Kasumi-1 (cell line): ENCODE measurements around the gene TEDDM1.
"Not testable (repeated sequence)": the region's sequence is repeated elsewhere in the genome, so short reads cannot be mapped to it uniquely, and the experiment has no call there.

Experiments
- DNase-seq, 2 experiments: peaks; one replicate each; lab custom pipeline; 2025; lab: John Stamatoyannopoulos, UW

Gene TEDDM1, protein sequence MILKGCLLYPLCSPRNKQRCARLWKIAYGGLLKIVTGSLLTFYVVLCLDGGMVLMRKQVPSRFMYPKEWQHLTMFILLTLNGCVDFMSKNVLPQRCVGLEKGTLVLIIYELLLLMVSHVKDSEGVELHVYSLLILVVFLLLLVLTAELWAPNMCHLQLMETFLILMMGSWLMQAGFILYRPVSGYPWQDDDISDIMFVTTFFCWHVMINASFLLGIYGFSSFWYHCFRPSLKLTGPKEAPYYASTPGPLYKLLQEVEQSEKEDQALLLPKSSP

DNA sequence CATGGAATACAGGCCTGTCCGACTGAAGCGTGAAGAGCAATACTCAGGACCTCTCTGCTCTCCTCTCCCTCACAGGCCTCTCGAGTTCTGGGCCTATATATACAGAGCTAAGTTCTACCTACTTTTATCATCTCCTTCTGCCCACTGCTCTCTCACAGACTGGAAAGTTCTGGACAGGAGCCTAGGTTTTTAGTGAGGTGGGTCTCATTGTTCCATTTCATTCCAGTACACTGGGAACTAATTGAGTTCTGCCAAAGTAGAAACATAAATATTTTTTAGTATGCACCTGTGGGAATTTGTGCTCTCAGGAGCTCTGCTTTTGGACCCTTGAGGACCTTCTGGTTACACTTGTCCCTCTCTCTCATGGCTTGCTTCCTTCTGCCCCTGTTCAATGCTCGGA lies at the start of gene TEDDM1:
TEDDM1 (minus strand) TSS at position 101 of the 400 bp plus-strand sequence. CDS start 182 bp downstream, outside the sequence.
- DNase-seq: no peak

DNA sequence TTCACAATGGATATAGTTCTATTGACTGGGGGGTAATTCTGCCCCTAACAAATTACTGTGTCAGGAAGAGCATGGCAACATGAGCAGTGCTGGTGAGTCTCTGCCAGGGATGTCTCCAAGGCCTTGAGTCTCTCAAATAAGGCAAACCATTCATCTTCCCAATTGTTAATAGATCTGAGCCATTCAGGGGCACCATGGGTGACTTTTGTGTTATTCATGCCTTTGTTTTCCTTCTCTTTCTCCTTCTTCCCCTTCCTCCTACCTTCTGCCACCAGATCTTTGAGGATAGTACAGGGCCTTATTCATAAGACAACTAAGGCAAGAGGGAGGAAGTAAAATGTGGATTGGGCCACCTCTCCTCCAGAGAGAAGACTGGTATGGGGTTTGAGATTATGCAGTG lies 49.6 kb upstream of the TEDDM1 start, which contains the start of gene RGSL1:
RGSL1 (plus strand) TSS at position 60 of the 400 bp plus-strand sequence; CDS start at position 80, 20 bp downstream.
- DNase-seq: no peak

DNA sequence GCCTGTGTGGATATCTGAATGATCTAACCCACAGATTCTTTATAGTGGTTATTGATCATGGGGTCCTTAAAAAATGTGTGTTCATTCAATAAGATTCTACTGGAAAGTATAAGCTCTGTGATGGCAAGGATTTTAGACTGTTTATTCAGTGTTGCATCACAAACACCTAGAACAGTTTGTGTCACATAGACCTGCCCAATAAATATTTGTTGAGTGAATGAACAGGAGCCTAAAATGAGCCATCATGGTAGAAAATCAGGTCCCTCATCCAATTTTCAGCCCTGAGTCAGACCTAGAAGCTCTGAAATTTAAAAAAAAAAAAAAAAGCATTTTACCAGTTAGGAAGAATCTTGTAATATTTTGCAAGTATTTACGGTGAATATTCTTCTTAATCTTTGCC lies 47.2 kb upstream of the TEDDM1 start:
- no peak for DNase-seq

DNA sequence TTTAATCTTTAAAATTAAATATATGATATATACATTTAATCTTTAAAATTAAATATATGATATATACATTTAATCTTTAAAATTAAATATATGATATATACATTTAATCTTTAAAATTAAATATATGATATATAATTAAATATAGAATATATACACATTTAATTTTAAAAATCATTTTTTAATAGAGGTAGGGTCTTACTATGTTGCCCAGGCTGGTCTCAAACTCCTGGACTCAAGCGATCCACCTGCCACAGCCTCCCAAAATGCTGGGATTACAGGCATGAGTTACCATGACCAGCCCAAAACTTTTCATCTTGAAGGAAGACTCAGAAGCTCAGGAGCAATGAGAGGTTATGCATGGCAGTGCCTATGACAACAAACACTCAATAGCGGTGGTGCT lies 46.7 kb upstream of the TEDDM1 start:
- not testable (repeated sequence) for DNase-seq

DNA sequence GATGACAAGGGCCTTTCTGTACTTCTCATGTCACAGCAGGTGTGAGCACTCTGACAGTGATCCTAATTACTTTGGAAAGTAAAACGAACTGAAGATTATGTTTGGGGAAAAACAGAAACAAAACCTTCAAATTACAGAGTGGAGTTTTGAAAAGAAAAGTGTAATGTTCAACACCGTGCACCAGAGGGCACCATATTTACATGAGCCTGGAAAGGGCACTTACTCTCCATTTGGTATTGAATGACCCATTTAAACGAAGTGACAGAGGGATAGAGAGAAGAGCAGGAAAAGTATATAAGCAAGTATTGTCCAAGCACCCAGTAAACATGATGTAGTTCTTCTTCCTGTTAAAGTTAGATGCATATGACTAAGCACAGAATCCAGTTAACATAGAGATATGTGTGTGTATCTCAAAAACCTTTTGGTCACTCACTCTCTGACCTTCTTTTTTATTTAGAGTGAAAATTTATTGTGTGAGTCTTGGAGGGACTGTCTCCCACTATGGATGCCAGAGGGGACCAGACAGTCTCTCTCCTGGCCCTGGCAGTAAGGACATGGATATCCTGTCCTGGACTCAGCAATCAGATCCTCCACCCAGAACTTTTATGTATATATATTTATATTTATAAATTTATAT lies 45.7 kb upstream of the TEDDM1 start:
- peak; percentile 65 to 68 for DNase-seq

DNA sequence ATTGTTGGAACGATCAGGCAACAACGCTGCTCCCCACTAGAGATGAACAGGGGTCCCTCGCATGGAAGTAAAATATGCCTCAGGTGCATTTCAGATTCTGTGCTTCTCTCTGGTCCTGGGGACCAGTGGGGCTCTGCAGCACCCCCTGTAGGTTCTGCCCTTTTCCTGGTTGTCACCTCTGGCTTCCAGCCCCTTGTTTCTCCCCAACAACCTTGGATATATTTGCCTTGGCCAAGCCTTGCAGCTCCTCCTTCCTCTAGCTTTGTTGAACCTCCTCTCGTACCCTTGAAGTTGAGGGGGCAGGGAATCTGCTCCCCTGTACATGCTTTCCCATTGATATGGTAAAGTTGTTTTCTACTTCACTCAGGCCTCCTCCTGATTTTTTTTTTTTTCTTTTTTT lies 44.0 kb upstream of the TEDDM1 start:
- no peak for DNase-seq

DNA sequence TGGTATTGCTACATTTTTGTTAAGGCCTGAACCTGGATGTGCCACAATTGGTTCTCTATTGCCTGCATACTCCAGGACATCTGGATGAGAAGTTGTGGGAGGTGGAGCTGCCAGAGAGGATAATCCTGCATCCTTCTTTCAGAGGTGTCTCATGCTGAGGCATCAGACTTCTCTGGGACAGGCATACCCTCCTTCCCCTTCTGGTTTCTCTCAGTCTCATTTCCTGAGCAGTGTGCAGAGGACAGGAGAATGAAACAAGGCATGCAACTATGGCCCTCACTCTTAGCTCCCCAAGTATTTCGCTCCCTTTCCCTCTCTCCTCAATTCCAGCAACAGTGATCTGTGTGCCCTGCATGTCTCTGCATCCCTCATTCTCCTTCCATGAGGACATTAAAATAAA lies 41.9 kb upstream of the TEDDM1 start:
- no peak for DNase-seq

DNA sequence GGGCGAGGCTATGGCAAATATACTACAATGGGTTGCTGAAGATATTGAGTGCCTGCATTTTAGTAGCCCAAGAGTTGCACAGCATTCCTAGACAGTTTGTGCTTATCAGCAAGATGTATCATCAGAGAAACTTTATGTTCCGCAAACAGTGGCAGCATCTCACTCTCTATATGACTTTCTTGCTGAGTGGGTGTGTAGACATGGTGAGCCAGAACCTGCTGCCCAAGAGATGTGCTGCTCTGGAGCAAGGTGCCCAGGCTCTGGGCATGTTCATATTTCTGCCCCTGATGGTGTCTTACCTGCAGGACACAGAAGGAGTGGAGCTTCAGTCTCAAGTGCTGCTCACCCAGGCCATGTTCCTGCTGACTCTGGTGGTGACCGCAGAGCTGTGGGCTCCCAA lies 41.3 kb upstream of the TEDDM1 start:
- no peak for DNase-seq

DNA sequence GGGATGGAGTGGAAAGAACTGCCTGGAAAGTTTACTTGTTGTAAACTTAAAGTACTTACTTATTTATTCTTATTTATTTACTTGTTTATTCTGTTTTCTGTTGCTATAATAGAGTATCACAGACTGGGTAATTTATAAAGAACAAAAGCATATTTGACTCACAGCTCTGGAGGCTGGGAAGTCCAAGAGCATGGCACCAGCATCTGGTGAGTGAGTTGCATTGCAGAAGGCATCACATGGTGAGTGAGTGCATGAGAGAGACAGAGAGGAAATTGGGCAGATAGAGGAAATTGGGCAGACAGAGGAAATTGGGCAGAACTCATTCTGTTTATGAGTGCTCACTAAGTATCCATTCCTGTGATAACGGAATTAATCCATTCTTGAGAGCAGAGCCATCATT lies 37.9 kb upstream of the TEDDM1 start:
- DNase-seq: no peak

DNA sequence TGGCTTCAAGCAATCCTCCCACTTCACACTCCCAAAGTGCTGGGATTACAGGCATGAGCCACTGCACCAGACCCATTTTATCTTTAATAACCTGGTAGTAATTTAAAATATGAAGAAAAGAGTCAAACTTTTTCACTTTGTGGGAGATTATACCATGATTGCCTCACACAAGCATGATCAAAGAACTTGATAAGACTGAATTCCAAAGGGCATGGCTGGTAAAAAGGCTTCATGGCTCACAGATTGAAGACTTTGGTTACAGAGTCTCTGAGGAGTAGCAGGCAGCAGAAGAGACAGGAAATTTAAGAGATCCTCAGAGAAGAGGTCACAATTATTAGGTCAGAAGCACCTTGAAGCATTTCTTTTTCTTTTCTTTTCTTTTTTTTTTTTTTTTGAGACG lies 33.1 kb upstream of the TEDDM1 start:
- DNase-seq: no peak

DNA sequence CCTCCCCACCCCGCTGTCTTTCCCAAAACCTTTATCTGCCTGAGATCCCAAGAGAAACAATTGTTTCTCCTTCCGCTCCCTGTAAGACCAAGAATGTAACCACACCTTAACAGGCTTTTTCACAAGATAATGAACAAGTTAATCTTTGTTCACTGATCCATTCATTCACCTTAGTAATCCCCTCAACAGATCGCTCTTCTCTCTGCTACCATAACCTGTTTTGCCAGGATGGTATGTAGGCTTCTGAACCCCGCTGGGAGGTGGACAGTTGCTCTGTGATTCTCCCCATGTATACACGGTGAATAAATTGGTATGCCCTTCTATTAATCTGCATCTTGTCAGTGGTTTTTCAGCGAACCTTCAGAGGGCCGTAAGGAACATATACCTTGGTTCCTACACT lies 30.8 kb upstream of the TEDDM1 start:
- no peak for DNase-seq

DNA sequence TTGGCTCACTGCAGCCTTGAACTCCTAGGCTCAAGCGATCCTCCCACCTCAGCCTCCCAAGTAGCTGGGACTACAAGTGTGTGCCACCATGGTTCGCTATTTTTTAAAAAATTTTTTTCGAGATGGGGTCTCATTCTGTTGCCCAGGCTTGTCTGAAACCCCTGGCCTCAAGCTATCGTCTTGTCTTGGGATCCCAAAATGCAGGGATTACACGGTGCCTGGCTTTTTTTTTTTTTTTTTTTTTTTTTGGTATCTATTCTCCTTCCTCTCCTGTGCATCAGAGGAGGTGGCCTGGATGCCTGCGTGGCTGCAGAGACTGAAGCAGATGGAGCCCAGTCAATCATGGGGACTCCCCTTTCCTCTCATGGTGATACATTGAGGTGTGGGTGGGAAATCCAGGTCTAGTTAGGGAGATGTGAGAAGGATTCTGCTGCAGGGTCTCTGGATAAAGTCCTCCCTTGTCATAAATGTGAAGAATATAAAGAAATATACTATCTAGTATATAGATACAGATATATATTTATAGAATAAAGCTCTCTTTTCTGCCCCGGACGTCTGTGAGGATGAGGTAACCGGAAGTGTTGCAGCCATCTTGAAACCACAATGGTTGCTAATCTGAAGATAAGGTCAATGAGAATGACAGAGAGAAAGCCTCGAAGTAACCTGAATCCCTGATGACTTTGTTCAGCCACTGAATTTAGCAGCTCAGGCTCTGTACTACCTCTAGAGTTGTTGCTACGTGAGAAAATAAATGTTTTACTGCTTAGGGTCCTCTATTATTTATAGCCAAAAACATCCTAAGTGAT lies 30.0 kb upstream of the TEDDM1 start:
- DNase-seq: peak; percentile 88 to 89

DNA sequence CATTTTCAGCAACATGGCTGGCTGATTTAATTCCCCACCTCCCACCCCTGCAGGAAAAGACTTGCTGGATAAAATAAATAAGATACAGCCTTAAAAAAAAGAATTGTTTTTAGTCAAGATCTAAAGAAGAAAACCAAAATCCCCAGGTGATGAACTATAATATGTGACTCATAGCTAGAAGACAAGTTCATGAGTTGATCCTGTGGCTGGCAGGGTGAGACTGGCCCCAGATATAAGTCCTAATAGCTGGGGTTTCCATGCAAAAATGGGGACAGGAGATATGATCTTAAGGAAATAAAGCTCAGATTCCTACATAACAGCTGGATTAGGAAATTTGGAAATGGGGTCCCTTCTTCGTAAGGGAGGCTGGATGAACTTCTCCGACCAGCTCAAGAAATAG lies 27.6 kb upstream of the TEDDM1 start:
- no peak for DNase-seq

DNA sequence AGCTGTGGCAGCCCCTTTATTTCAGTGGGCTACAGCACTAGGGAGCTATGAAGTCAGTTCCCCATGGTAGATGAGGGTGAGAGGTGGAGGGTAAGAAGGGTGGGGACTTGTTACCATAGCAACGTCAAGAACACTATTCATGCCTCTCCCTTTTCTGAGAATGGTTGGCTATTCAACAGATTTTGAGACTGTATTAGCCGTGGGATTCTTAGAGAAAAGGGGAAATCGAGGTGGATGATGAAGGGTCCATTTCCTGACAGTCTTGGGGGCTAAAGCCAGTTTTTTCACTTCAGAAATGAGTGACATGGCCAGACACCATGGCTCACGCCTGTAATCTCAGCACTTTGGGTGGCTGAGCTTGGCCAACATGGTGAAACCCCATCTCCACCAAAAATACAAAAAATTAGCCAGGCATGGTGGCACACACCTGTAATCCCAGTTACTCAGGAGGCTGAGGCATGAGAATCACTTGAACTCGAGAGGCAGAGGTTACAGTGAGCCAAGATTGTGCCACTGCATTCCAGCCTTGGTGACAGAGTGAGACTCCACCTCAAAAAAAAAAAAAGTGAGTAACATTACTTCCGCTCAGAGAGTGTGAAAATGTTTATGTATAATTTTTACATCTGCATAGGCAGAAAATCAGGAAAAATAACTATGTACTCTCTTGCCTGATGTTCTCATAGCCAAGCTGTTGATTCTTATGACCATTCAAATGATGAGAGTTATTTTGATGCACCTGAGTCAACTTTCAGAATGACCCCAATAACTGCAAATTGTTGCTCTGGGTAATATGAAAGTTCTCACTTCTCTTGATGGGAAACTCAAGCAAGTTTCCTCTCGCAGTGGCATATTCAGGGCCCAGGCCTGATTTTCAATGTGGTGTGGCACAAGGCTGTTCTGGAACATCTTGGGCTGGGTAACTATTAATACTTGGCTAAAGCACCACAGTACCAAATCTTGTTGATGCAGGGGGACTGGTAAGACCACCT lies 26.3 kb upstream of the TEDDM1 start:
- no peak for DNase-seq

DNA sequence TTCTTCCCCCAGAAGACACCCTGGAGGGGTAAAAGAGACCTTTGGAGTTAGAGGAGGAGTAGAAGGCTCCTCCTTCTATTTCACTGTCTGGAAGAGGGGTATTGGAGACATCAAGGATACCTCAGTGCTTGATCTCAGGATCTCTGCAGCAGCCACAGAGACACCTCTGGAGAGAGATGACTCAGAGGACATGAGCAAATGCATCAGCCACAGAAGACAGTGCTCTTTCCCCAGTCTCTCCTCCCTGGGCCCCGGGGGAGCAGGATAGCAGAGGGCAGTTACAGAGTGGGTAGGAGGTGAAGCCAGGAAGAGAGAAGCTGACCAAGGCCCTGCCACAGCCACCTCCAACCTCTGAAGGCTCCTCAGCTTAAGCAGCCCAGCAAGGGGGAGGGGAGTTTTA lies 15.3 kb upstream of the TEDDM1 start:
- no peak for DNase-seq

DNA sequence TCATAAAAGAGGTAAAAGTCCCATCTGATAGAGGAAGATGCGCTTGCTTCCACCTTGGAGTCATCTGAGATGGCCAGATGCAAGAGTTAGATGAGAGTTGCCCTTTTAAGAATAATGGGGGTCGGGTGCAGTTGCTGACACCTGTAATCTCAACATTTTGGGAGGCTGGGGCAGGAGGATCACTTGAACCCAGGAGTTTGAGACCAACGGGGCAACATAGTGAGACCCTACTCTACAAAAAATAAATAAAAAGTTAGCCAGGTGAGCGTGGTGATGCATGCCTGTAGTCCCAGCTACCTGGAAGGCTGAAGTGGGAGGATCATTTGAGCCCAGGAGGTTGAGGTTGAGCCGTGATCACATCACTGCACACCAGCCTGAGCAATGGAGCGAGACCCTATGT lies 13.5 kb upstream of the TEDDM1 start:
- DNase-seq: no peak

DNA sequence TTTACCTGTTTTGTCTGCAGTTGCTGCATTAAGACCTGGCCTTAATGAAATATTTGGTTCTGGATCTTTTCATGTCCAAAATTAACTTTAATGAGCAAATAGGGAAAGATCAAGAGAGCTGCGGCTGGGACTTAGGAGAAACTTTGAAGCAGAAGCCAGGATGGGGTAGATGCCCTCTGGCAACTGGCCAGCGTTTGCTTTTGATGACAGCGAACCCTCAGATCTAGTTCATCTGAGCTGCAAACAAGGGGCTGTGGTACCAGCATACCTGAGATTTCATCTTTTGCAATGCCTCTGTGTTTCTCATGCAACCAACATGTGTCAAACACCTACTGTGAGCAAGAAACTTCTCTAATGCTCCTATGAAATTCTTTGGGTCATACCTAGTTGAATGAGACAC lies 13.0 kb upstream of the TEDDM1 start:
- DNase-seq: no peak

DNA sequence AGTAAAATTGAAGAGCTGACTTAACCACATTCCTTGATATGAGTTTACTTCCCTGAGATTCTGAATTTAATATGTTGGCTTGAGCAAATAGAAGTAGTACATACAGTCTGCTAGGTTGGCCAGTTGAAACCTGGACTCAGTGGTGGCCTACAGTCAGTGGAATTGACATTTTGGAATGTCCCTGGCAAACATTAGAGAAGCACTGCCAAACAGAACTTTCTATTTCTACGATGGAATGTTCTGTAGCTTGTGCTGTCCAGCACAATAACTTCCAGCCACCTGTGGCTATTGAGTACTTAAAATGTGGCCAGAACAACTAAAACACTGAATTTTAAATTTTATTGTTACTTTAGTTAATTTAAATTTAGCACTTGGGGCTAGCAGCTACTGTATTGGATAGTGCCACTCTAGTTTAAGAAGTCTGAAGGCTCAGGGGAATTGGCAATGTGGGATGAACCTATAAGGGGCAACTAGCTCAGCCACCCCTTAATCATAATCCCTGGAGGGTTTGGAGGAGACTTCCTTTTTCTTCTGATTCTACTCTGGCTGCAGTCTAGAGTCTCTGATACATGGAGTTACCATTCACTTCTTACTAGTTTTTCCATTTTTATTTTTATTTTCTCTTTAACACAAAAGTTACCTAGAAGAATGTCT lies 10.3 kb upstream of the TEDDM1 start:
- DNase-seq: no peak

DNA sequence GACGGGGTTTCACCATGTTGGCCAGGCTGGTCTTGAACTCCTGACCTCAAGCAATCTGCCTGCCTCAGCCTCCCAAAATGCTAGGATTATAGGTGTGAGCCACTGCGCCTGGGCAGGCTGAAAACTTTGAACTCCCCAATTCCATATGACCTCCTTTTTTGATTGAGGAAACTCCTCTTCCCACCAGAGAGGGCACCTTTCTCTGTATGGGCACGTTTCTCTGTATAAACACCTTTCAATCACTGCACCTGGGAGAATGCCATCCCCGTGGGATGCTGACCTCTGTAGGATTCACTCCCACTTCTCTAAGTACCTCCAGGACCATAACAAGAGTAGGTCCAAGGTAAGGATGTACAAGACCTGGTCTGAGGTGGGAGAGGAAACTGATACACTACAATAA lies 9.7 kb upstream of the TEDDM1 start:
- no peak for DNase-seq

DNA sequence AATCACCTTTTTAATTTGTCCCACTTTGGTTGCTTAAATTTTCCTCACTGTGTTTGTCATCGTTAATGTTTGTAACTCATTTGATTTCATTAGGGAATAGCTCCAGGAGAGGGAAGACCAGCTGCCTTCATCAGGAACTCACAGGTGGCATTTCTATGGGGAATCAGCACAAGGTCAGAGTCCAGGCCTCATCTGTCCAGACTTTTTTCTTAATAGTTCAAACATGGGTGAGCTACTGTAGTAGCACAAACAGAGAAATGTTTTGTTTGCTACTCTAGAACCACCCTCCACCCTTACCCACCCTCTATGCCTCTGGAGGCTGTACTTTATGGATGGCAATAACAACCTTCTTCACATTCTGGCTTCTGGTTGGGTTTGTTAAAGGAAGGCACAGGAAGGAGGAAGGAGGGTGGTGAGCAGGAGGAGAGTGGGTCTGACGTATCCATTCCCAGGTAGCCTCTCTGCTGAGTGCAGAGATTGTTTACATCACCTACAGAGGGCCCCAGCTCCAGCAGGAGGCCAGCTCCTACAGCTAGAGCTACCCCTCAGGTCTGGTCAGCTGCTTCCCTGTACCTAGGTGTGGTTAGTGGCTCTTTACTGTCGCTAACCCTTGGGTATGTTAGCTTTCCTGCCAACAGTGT lies 8.1 kb upstream of the TEDDM1 start:
- DNase-seq: no peak

DNA sequence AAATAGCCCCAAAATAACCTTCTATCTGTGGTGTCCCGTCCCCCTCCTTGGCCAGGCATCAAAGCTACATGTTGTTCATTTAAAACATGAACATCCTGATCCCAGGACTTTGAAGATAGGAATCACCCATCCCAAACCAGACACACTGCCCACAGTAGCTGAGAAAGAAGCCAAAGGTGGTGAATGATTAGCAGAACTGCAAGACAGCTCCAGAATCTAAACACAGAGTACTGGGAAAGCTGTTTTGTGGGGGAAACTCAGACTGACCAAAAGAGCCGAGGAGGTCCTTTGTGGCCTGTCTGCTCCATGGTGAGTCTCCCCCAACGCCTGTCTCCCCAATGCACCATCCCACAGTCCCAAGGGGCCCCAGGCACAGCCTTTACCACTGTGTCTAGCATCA lies 7.3 kb upstream of the TEDDM1 start:
- no peak for DNase-seq
